CD4-positive, alpha-beta T cell treated with Interleukin-4 for 4 hours (primary cell): ENCODE data around the gene HASPIN.

ENCODE experiments used
- DNase-seq: peaks from one replicate; pipeline ENCODE4 v3.0.0-alpha.2; 2020

The HASPIN gene

GRCh38 chr17:3768769-3769168 lies 45.1 kb downstream of the HASPIN start:
- no peak for DNase-seq

DNA sequence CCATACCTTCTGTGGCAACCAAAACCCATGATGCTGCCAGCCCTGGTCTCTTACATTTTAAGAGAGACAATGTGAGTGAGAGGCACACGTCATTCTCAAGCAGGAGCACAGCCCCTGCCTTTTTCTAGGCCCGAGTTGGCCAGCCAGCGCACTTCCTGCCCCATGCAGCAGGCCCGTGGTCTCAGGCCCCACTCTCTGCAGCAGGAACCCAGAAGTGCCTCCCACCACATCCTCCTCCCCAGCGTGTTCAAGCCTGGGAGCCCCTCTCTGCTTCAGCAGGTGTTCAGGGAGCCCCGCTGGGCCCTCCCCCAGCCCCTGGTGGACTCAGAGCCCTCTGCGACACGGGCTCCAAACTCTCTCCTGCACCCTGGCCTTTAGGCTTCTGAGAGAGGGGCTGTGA lies 46.8 kb downstream of the HASPIN start:
- DNase-seq, result peak; percentile 39

- DNase-seq, result no peak
These were observed 47.4 kb downstream of the HASPIN start for GRCh38 chr17:3771140-3771539.

DNA sequence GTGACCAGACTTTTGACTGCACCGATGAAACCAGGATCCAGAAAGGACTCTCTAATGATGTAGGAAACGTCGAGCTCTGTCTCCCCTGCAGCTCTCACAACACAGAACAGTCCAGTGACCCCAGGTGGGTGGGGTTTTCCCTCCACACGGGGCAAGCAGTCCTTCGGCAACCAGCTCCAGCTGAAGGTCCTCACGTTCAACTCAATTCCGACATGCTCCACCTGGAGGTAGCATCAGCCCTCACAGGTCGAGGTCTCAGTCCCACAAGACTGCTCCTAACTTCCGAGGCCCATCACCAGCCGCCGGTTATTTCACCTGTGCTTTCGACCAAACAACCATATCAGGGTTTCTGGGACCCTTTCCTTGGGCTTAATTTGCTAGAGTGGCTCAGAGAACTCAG lies 49.1 kb downstream of the HASPIN start:
- DNase-seq, result no peak

GRCh38 chr17:3773511-3773910 lies 49.8 kb downstream of the HASPIN start:
- no peak for DNase-seq

GRCh38 chr17:3773966-3774365 lies 50.3 kb downstream of the HASPIN start:
- DNase-seq, result no peak
